Measurements from ENCODE around the gene NAGPA. TPM values are rescaled to one million over a fixed set of nuclear protein-coding genes. Genes with fewer than 3 reads are reported as not detected.
A peak's percentile ranks its signal among the peaks of the same experiment; 100 is the strongest.
"Not testable (repeated sequence)": the region's sequence is repeated elsewhere in the genome, so short reads cannot be mapped to it uniquely, and the experiment has no call there.

NAGPA gene
- 9.0 TPM for total RNA-seq

- peak; percentile 93 for DNase-seq (ENCODE audit: low spot score)
Measured at GRCh38 chr16:5033256-5034166, at the start of gene NAGPA. Gene NAGPA, minus strand, starts transcription at chr16:5033935. Its CDS starts 21 bp downstream, at chr16:5033914.

- DNase-seq (ENCODE audit: low spot score) = not testable (repeated sequence)
Measured at GRCh38 chr16:5080996-5081395, 47.3 kb upstream of the NAGPA start.

GRCh38 chr16:5080461-5080860, 46.7 kb upstream of the NAGPA start:
- not testable (repeated sequence) for DNase-seq (ENCODE audit: low spot score)

GRCh38 chr16:5078626-5079025, 44.9 kb upstream of the NAGPA start:
- no peak for DNase-seq (ENCODE audit: low spot score)

- no peak for DNase-seq (ENCODE audit: low spot score)
Measured at GRCh38 chr16:5077304-5077703, 43.6 kb upstream of the NAGPA start.

- DNase-seq (ENCODE audit: low spot score) = no peak
Measured at GRCh38 chr16:5075637-5076036, 41.9 kb upstream of the NAGPA start.

- not testable (repeated sequence) for DNase-seq (ENCODE audit: low spot score)
Measured at GRCh38 chr16:5073771-5074170, 40.0 kb upstream of the NAGPA start.

GRCh38 chr16:5073279-5073629, 39.5 kb upstream of the NAGPA start:
- DNase-seq (ENCODE audit: low spot score) = no peak

- DNase-seq (ENCODE audit: low spot score) = no peak
Measured at GRCh38 chr16:5072334-5073278, 38.9 kb upstream of the NAGPA start.

- DNase-seq (ENCODE audit: low spot score) = peak; percentile 93
Measured at GRCh38 chr16:5071681-5072333, 38.1 kb upstream of the NAGPA start, which contains the start of gene ALG1. Gene ALG1, plus strand, starts transcription at chr16:5071843. Its CDS starts 7 bp downstream, at chr16:5071850.

- DNase-seq (ENCODE audit: low spot score) = no peak
Measured at GRCh38 chr16:5071341-5071680, 37.6 kb upstream of the NAGPA start.

- no peak for DNase-seq (ENCODE audit: low spot score)
Measured at GRCh38 chr16:5070431-5071186, 36.9 kb upstream of the NAGPA start.

GRCh38 chr16:5069854-5070253, 36.1 kb upstream of the NAGPA start:
- no peak for DNase-seq (ENCODE audit: low spot score)

- DNase-seq (ENCODE audit: low spot score) = no peak
Measured at GRCh38 chr16:5069048-5069447, 35.3 kb upstream of the NAGPA start.

- no peak for DNase-seq (ENCODE audit: low spot score)
Measured at GRCh38 chr16:5066511-5066910, 32.8 kb upstream of the NAGPA start.

- peak; percentile 55 for DNase-seq (ENCODE audit: low spot score)
Measured at GRCh38 chr16:5065813-5066212, 32.1 kb upstream of the NAGPA start, which contains the start of gene C16orf89. Gene C16orf89, minus strand, starts transcription at chr16:5065956. Its CDS starts 48 bp downstream, at chr16:5065908.

GRCh38 chr16:5065326-5065725, 31.6 kb upstream of the NAGPA start:
- DNase-seq (ENCODE audit: low spot score) = no peak

GRCh38 chr16:5064915-5065314, 31.2 kb upstream of the NAGPA start:
- no peak for DNase-seq (ENCODE audit: low spot score)

GRCh38 chr16:5062790-5063765, 29.3 kb upstream of the NAGPA start:
- DNase-seq (ENCODE audit: low spot score) = no peak

- no peak for DNase-seq (ENCODE audit: low spot score)
Measured at GRCh38 chr16:5062051-5062450, 28.3 kb upstream of the NAGPA start.

All from ureter (tissue), 1 donor.